Measurements from ENCODE around the gene EIF4B.
A peak's percentile ranks its signal among the peaks of the same experiment; 100 is the strongest.
"Not testable (repeated sequence)": the region's sequence is repeated elsewhere in the genome, so short reads cannot be mapped to it uniquely, and the experiment has no call there.

The EIF4B gene

DNA sequence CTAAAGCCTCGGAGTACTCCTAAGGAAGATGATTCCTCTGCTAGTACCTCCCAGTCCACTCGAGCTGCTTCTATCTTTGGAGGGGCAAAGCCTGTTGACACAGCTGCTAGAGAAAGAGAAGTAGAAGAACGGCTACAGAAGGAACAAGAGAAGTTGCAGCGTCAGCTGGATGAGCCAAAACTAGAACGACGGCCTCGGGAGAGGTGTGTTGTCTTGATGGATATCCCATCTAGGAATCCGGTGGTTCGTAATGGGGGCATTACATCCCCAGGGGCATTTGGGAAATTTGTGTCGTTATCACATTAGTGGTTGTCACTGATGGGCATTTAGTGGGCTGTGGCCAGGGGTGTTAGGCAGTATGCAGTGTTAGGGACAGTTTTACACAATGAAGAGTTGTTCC lies 27.6 kb downstream of the EIF4B start:
- not testable (repeated sequence) for H3K4me1 ChIP-seq (ENCODE audit: control insufficient read depth, insufficient read depth, low read length); H3K4me3 ChIP-seq (ENCODE audit: low read depth, low read length); H3K9me3 ChIP-seq (ENCODE audit: control insufficient read depth, insufficient read depth, low read length); H3K27me3 ChIP-seq (ENCODE audit: control insufficient read depth, insufficient read depth, low read length); H3K9ac ChIP-seq (ENCODE audit: low read depth, low read length)
- peaks cover 47% of the 10 kb centered on the region for H3K36me3 ChIP-seq (ENCODE audit: control insufficient read depth, insufficient read depth, low read length)

DNA sequence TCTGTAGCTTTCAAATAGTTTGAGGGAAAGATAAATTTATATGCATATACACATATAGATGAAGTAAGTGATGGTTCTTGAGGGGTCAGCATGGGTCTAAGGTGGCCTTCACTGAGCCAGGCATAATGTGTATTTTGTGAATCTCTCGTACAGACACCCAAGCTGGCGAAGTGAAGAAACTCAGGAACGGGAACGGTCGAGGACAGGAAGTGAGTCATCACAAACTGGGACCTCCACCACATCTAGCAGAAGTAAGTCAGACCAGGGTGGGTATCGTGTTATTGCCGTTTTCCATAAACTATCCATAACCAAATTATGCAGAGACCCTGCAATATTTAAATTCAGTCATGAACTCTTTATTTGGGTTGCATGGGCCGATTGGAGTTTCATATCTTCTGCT lies 28.2 kb downstream of the EIF4B start:
- peaks cover 50% of the 10 kb centered on the region for H3K36me3 ChIP-seq (ENCODE audit: control insufficient read depth, insufficient read depth, low read length)
- no peaks in the 10 kb centered on the region for H3K4me1 ChIP-seq (ENCODE audit: control insufficient read depth, insufficient read depth, low read length)
- no peaks in the 10 kb centered on the region for H3K9me3 ChIP-seq (ENCODE audit: control insufficient read depth, insufficient read depth, low read length)
- no peak overlapping the region for H3K9ac ChIP-seq (ENCODE audit: low read depth, low read length)
- no peak overlapping the region for H3K4me3 ChIP-seq (ENCODE audit: low read depth, low read length)
- H3K27me3 ChIP-seq (ENCODE audit: control insufficient read depth, insufficient read depth, low read length) = no peaks in the 10 kb centered on the region

DNA sequence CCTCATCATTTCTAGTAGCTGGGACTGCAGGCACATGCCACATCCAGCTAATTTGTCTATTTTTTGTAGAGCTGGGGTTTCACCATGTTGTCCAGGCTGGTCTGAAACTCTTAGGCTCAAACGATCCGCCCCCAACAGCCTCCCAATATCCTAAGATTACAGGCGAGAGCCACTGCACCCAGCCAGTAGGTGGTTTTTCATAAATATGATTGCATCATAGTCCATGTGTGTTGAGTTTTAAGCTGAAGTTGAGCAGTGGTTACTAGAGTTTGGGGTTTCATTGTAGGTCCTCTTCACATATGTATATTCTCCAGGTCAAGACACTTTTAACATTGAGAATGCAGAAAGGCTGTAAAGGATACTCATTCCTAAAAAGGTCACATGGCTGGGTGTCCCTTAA lies 30.5 kb downstream of the EIF4B start:
- Histone ChIP-seq H3K9ac (ENCODE audit: low read depth, low read length) (no peak overlapping the region), H3K36me3 (ENCODE audit: control insufficient read depth, insufficient read depth, low read length) (peaks cover 45% of the 10 kb centered on the region), H3K4me1 (ENCODE audit: control insufficient read depth, insufficient read depth, low read length) (no peaks in the 10 kb centered on the region), H3K9me3 (ENCODE audit: control insufficient read depth, insufficient read depth, low read length) (no peaks in the 10 kb centered on the region), H3K27me3 (ENCODE audit: control insufficient read depth, insufficient read depth, low read length) (no peaks in the 10 kb centered on the region), H3K4me3 (ENCODE audit: low read depth, low read length) (no peak overlapping the region)

DNA sequence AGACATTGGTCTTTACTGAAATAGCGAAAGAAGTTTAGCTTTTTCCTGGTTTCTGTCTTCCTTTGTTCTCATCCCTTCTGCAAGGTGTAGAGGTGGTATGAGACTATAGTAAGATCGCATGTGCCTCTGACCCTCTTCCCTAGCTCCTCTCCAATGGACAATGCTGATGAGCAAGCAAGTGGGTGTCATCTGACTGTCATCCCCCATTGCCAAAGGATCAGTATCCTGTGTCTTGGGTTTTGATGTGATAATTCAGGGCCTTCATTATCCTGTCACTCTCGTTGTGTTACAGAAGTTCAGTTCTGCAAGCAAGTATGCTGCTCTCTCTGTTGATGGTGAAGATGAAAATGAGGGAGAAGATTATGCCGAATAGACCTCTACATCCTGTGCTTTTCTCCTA lies 33.6 kb downstream of the EIF4B start:
- Histone ChIP-seq H3K36me3 (ENCODE audit: control insufficient read depth, insufficient read depth, low read length) (peaks cover 33% of the 10 kb centered on the region), H3K27me3 (ENCODE audit: control insufficient read depth, insufficient read depth, low read length) (peaks cover 5% of the 10 kb centered on the region), H3K4me3 (ENCODE audit: low read depth, low read length) (no peak overlapping the region), H3K9ac (ENCODE audit: low read depth, low read length) (no peak overlapping the region), H3K9me3 (ENCODE audit: control insufficient read depth, insufficient read depth, low read length) (no peaks in the 10 kb centered on the region), H3K4me1 (ENCODE audit: control insufficient read depth, insufficient read depth, low read length) (peaks cover 19% of the 10 kb centered on the region)

DNA sequence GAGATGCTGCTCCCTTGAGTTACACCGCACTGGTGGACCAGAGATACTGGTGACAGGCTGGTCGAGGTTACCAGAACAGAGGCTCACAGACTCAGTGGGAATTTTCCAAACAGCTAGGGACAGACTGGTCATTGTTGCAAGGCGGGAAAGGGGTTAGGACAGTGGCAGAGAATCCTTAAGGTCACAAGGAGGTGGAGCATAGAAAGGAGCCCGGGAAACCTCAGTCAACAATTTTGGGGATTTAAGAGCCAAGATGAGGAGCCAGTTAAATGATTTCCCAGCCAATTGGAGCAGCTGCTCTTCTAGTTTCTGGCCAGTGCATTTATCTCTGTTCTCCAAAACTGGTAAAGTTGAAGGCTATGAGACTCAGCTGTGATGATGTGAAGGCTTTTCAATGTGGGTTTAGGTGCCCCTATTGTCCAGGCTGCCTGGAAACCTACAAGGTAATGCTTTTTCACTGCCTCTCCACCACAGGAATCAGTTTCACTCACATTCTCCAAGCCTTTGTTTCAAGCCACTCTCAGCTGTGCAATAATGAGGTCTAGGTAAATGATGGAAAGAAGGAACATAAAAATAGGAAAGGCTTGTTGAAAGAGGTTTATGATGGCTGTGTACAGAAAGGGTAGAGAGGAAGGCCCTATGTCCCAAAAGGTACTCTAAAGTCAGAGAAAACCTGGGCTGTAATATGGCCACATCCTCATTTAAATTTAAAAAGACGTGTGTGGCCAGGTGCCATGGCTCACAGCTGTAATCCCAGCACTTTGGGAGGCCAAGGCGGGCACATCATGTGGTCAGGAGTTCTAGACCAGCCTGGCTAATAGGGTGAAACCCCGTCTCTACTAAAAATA lies 36.6 kb downstream of the EIF4B start:
- no peak overlapping the region for H3K9ac ChIP-seq (ENCODE audit: low read depth, low read length)
- H3K9me3 ChIP-seq (ENCODE audit: control insufficient read depth, insufficient read depth, low read length) = no peaks in the 10 kb centered on the region
- H3K4me3 ChIP-seq (ENCODE audit: low read depth, low read length) = no peak overlapping the region
- peaks cover 16% of the 10 kb centered on the region for H3K27me3 ChIP-seq (ENCODE audit: control insufficient read depth, insufficient read depth, low read length)
- peaks cover 17% of the 10 kb centered on the region for H3K36me3 ChIP-seq (ENCODE audit: control insufficient read depth, insufficient read depth, low read length)
- peaks cover 29% of the 10 kb centered on the region for H3K4me1 ChIP-seq (ENCODE audit: control insufficient read depth, insufficient read depth, low read length)

DNA sequence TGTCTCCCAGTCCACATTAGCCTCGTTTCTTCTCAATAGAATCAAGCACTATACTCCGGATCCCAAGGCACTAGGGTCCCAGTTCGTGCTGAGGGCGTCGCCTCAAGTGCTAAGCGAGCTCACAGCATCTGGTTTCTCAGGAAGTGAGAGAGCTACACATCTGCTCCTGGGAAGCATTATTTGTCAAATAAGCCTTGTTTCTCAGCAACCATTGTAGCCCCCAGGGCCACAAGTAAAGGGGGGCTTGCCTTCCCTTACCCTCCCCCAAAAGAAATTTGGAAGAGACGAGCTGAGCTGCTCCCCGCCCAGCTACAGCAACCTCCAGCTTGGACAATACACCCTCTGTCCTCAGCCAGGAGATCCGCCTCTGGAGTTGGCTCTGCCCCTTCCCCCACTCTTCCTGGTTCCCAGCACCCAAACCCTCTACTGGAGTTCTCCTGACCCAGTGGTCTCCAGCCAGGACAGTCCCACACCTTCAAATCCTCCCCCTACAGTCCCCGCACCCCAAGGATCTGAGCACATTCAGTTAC lies 37.9 kb downstream of the EIF4B start:
- Histone ChIP-seq H3K4me3 (ENCODE audit: low read depth, low read length) (peak overlapping the region; percentile 5), H3K9me3 (ENCODE audit: control insufficient read depth, insufficient read depth, low read length) (no peaks in the 10 kb centered on the region), H3K27me3 (ENCODE audit: control insufficient read depth, insufficient read depth, low read length) (peaks cover 18% of the 10 kb centered on the region), H3K4me1 (ENCODE audit: control insufficient read depth, insufficient read depth, low read length) (peaks cover 40% of the 10 kb centered on the region), H3K36me3 (ENCODE audit: control insufficient read depth, insufficient read depth, low read length) (peaks cover 6% of the 10 kb centered on the region), H3K9ac (ENCODE audit: low read depth, low read length) (no peak overlapping the region)

DNA sequence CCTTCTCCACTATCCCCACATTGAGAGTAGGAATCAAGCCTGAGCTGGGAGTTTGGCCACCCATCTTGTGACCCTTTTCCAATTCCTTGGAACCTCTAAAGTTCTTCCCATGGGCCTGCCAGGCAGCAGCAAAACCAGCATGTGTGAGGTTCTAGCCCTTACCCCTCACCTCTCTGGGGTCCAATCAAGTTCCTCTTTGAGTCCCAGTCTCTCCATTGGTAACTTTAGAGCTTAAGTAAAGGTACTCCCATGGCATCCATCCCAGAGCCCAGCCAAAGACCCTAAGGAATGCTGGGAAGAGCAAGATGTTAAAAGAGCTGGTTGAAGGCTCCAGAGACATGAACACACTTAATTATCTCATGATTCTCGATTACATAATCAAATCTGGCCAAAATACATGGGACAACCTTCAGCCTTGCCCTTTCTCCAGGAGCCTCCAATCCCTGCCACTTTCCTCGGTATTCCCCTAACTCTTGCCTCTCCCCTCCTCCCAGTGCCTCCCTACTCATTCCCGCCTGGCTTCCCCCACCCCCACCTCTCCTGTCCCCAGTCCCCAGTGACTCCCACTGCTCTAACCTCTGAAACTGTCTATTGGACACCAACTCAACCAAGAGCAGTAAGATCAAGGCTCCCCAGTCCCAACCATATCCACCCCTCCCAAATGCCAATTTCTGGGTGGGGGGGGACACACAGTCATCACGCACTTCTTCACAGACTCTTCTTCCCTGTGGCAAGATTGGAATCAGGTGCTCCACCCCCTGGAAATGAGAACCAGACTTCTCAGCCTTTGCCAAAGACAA lies 38.8 kb downstream of the EIF4B start:
- Histone ChIP-seq H3K4me3 (ENCODE audit: low read depth, low read length) (peak overlapping the region; percentile 96), H3K27me3 (ENCODE audit: control insufficient read depth, insufficient read depth, low read length) (peaks cover 18% of the 10 kb centered on the region), H3K9ac (ENCODE audit: low read depth, low read length) (no peak overlapping the region), H3K9me3 (ENCODE audit: control insufficient read depth, insufficient read depth, low read length) (no peaks in the 10 kb centered on the region), H3K36me3 (ENCODE audit: control insufficient read depth, insufficient read depth, low read length) (peaks cover under 1% of the 10 kb centered on the region), H3K4me1 (ENCODE audit: control insufficient read depth, insufficient read depth, low read length) (peaks cover 46% of the 10 kb centered on the region)

DNA sequence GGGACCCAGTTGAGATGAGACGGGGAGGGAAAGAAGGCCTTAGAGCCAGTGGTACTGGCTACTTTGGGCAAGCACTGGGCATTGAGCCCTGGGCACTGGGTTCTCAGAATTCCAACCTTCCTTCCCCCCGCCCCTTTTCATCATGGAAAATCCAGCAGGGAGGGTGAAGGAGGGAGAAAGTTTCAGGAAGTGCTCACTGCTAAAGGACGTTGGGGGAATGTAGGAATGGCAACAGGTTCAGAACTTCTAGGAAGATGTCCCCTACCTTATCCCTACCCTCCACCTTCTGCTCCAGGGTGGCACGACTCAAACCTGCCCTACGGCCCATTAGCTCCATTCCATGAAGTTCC lies 39.4 kb downstream of the EIF4B start:
- Histone ChIP-seq H3K9me3 (ENCODE audit: control insufficient read depth, insufficient read depth, low read length) (no peaks in the 10 kb centered on the region), H3K9ac (ENCODE audit: low read depth, low read length) (no peak overlapping the region), H3K4me3 (ENCODE audit: low read depth, low read length) (peak overlapping the region; percentile 96), H3K4me1 (ENCODE audit: control insufficient read depth, insufficient read depth, low read length) (peaks cover 50% of the 10 kb centered on the region), H3K36me3 (ENCODE audit: control insufficient read depth, insufficient read depth, low read length) (no peaks in the 10 kb centered on the region), H3K27me3 (ENCODE audit: control insufficient read depth, insufficient read depth, low read length) (peaks cover 18% of the 10 kb centered on the region)

DNA sequence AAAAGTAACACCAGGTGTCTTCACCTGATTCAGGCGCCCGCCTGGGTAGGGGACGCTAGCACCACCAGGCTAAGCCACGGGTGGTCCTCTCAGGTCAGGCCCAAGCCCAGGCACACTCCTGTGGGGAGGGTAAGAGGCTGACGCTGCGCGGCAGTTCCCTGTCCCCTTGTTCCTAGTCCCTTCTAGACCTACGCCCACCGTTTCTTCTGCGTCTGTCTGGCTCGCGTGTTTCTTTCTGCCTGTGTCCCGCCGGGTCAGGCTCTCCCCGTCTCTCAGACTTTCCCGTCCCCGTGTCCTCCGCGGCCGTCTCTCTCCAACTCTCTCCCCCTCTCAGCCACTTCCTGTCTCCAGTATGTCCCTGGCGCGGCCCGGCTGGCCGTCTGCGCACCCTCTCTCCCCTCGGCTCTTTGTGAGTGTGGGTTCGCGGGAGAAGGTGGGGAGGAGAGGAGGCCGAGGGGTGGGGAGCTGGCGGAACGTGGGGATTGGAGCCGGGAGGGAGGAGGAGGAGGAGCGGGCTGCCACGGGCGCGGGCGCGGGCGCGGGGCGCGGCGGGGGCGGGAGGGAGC lies 40.5 kb downstream of the EIF4B start:
- H3K4me1 ChIP-seq (ENCODE audit: control insufficient read depth, insufficient read depth, low read length) = peaks cover 57% of the 10 kb centered on the region

DNA sequence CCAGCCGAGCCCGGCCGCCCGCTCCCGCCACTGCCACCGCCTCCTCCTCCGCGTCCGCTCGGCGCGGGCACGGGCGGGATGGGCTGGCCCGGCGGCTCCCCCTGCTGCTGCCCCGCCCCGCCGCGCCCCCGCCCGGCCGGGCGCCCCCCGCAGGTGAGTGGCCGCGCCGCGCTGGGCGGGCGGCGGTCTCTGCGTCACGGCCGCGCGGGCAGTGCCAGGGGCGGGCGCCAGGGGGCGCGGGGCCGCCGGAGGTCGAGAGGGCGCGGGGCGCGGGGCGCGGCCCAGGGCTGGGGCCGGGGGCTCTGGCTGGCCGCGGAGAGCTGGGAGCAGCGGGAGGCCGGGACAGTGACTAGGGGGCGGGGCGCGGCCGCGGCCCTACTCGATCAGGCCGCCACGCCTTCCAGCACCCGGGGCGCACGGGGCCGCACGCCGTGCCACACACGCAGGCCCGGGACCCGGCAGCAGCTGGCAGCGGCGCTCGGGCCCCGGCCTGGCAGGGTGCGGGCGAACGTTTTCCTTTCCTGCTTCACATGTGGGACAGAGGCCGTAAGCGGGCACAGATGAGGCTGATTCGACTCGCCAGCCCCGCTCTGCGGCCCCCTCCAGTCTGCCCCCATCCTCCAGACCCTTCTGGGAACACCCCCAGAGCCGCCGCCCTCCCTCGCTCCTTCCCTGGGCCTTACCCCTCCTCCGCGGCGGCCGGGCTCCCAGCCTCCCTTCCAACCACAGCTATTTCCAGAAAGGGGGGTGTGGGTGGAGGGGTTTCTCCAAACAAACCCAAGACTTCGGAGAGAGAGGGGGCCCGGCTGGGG lies 41.2 kb downstream of the EIF4B start:
- Histone ChIP-seq H3K9ac (ENCODE audit: low read depth, low read length) (no peak overlapping the region), H3K36me3 (ENCODE audit: control insufficient read depth, insufficient read depth, low read length) (peaks cover 4% of the 10 kb centered on the region), H3K4me1 (ENCODE audit: control insufficient read depth, insufficient read depth, low read length) (peaks cover 53% of the 10 kb centered on the region), H3K27me3 (ENCODE audit: control insufficient read depth, insufficient read depth, low read length) (peaks cover 18% of the 10 kb centered on the region), H3K4me3 (ENCODE audit: low read depth, low read length) (peak overlapping the region; percentile 49), H3K9me3 (ENCODE audit: control insufficient read depth, insufficient read depth, low read length) (no peaks in the 10 kb centered on the region)

More for the DNA sequence above, 40.5 kb downstream of the EIF4B start:
- Histone ChIP-seq H3K4me3 (ENCODE audit: low read depth, low read length) (peak overlapping the region; percentile 96), H3K27me3 (ENCODE audit: control insufficient read depth, insufficient read depth, low read length) (peaks cover 18% of the 10 kb centered on the region), H3K9me3 (ENCODE audit: control insufficient read depth, insufficient read depth, low read length) (no peaks in the 10 kb centered on the region), H3K9ac (ENCODE audit: low read depth, low read length) (peak overlapping the region; percentile 70), H3K36me3 (ENCODE audit: control insufficient read depth, insufficient read depth, low read length) (peaks cover 4% of the 10 kb centered on the region)

All from iPS-15b (cell line).